Ectodermal cell (in vitro differentiated cells): ENCODE data around the gene NMBR. TPM values are rescaled to one million over a fixed set of nuclear protein-coding genes. Genes with fewer than 3 reads are reported as not detected.
A peak's percentile ranks its signal among the peaks of the same experiment; 100 is the strongest.
"Not testable (repeated sequence)": the region's sequence is repeated elsewhere in the genome, so short reads cannot be mapped to it uniquely, and the experiment has no call there.

Source experiments
- H3K27ac ChIP-seq: 2 replicates; pipeline ENCODE4 v1.7.0; 2013; ENCODE audit warnings: mild to moderate bottlenecking, low read depth, low read length; ENCODE audit not compliant: insufficient read depth, poor library complexity, severe bottlenecking
- H3K27me3 ChIP-seq: 2 replicates; pipeline ENCODE4 v1.7.0; 2013; ENCODE audit warnings: mild to moderate bottlenecking, low read length; ENCODE audit not compliant: insufficient read depth, control insufficient read depth, poor library complexity, severe bottlenecking
- H3K36me3 ChIP-seq: one replicate; pipeline ENCODE4 v1.7.0; 2013; ENCODE audit warnings: low read length; ENCODE audit not compliant: control insufficient read depth, insufficient read depth
- H3K4me1 ChIP-seq: one replicate; pipeline ENCODE4 v1.7.0; 2013; ENCODE audit warnings: low read length; ENCODE audit not compliant: control insufficient read depth, insufficient read depth
- H3K4me3 ChIP-seq: 2 replicates; pipeline ENCODE4 v1.7.0; 2013; ENCODE audit warnings: low read depth, low read length, control low read depth; ENCODE audit not compliant: insufficient read depth
- H3K9me3 ChIP-seq: 2 replicates; pipeline ENCODE4 v1.7.0; 2013; ENCODE audit warnings: mild to moderate bottlenecking, low read length, moderate library complexity; ENCODE audit not compliant: control insufficient read depth
- WGBS, 2 experiments: methylation state at CpG; one replicate each; pipeline ENCODE4 v1.1.7; 2013; ENCODE audit warnings: missing lambda C conversion rate in 2 of 2; 5-methylcytosine and 5-hydroxymethylcytosine counted together
- polyA plus RNA-seq, 4 experiments: library from polyadenylated mRNA; stranded (reverse); fragments of 50-300 nt; gene quantifications; one replicate each; pipeline ENCODE4 v1.2.3, GENCODE V29; 2013

The NMBR gene
- polyA plus RNA-seq (2013, experiment 1 of 4) = not detected
- polyA plus RNA-seq (2013, experiment 2 of 4) = 0.14 TPM
- not detected for polyA plus RNA-seq (2013, experiment 3 of 4)
- not detected for polyA plus RNA-seq (2013, experiment 4 of 4)

- H3K27me3 ChIP-seq = no peaks in the 10 kb centered on the region
- WGBS, 2 experiments = 0% methylated on average over 38 of the region's 38 CpGs
- H3K36me3 ChIP-seq = no peaks in the 10 kb centered on the region
- peak within 1 kb of the TSS; percentile 64 for H3K4me3 ChIP-seq
- no peaks in the 10 kb centered on the region for H3K9me3 ChIP-seq
- H3K27ac ChIP-seq = no peak within 1 kb of the TSS
- H3K4me1 ChIP-seq = peaks cover 7% of the 10 kb centered on the region
Observed at GRCh38 chr6:142146828-142147662, at the start of gene NMBR, which contains the start of gene VTA1. NMBR (minus strand) TSS chr6:142147122; CDS start chr6:142088658, 58,464 bp downstream. VTA1 (plus strand) TSS chr6:142147263; CDS start chr6:142147288, 25 bp downstream.

DNA sequence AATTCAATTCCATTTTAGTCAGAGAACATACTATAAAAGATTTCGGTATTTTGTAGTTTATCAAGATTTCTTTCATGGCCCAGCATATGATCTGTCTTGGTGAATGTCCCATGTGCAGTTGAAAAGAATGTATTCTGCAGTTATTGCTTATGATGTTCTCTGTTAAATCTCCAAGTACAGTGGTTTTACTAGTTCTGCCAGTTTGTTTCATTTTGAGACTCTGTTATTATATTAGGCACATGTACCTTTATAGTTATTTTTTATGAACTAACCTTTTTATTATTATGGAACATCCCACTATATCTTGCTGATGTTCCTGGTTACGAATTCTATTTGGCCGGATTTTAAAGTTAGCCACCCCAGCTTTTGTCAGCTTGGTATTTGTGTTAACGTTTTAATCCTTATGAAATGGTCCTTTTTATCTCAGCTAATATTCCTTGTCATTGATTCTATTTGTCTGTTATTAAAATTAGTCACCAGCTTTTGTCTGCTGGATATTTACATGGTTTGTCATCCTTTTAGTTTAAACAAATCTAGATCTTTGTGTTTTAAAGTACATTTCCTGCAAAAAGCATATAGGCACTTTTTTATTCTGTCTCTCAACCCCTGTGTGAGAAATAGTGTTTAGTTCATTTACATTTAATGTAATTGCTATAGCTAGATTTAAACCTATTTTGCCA, 49.1 kb upstream of the NMBR start:
- Histone ChIP-seq H3K9me3 (no peaks in the 10 kb centered on the region), H3K4me3 (no peak overlapping the region), H3K27ac (no peak overlapping the region), H3K27me3 (no peaks in the 10 kb centered on the region), H3K4me1 (no peaks in the 10 kb centered on the region), H3K36me3 (no peaks in the 10 kb centered on the region)
- 94 to 96% methylated on average over 3 to 4 of the region's 4 CpGs for WGBS, 2 experiments

- H3K36me3 ChIP-seq = no peaks in the 10 kb centered on the region
- H3K4me1 ChIP-seq = no peaks in the 10 kb centered on the region
- H3K9me3 ChIP-seq = no peaks in the 10 kb centered on the region
- H3K4me3 ChIP-seq = no peak overlapping the region
- H3K27me3 ChIP-seq = no peaks in the 10 kb centered on the region
- H3K27ac ChIP-seq = no peak overlapping the region
Observed at GRCh38 chr6:142193621-142194020, 46.7 kb upstream of the NMBR start.

- Histone ChIP-seq H3K36me3 (no peaks in the 10 kb centered on the region), H3K9me3 (no peaks in the 10 kb centered on the region), H3K4me3 (no peak overlapping the region), H3K4me1 (no peaks in the 10 kb centered on the region), H3K27ac (no peak overlapping the region), H3K27me3 (no peaks in the 10 kb centered on the region)
- 100% methylated on average over 1 of the region's 1 CpG for WGBS, 2 experiments
Observed at GRCh38 chr6:142192343-142192742, 45.4 kb upstream of the NMBR start.

- Histone ChIP-seq H3K27me3 (no peaks in the 10 kb centered on the region), H3K36me3 (no peaks in the 10 kb centered on the region), H3K4me3 (no peak overlapping the region), H3K9me3 (no peaks in the 10 kb centered on the region), H3K4me1 (no peaks in the 10 kb centered on the region), H3K27ac (no peak overlapping the region)
- whole genome bisulfite sequencing, 2 experiments = 92% methylated on average over 2 of the region's 2 CpGs
Observed at GRCh38 chr6:142189057-142189456, 42.1 kb upstream of the NMBR start.

GRCh38 chr6:142188341-142188740, 41.4 kb upstream of the NMBR start:
- H3K9me3 ChIP-seq = not testable (repeated sequence)
- 90 to 92% methylated on average over 7 of the region's 8 CpGs for WGBS, 2 experiments

GRCh38 chr6:142187209-142187608, 40.3 kb upstream of the NMBR start:
- H3K4me1 ChIP-seq = no peaks in the 10 kb centered on the region
- no peaks in the 10 kb centered on the region for H3K36me3 ChIP-seq
- no peaks in the 10 kb centered on the region for H3K9me3 ChIP-seq
- H3K27me3 ChIP-seq = no peaks in the 10 kb centered on the region
- 92 to 100% methylated on average over 1 of the region's 1 CpG for WGBS, 2 experiments
- no peak overlapping the region for H3K4me3 ChIP-seq
- no peak overlapping the region for H3K27ac ChIP-seq

More at GRCh38 chr6:142188341-142188740, 41.4 kb upstream of the NMBR start:
- not testable (repeated sequence) for H3K4me1 ChIP-seq, H3K4me3 ChIP-seq, H3K27ac ChIP-seq, H3K27me3 ChIP-seq, H3K36me3 ChIP-seq

GRCh38 chr6:142185641-142186040, 38.7 kb upstream of the NMBR start:
- Histone ChIP-seq H3K9me3 (no peaks in the 10 kb centered on the region), H3K27ac (no peak overlapping the region), H3K4me3 (no peak overlapping the region), H3K36me3 (no peaks in the 10 kb centered on the region), H3K27me3 (no peaks in the 10 kb centered on the region), H3K4me1 (no peaks in the 10 kb centered on the region)
- 90% methylated on average over 1 of the region's 1 CpG for WGBS, 2 experiments

DNA sequence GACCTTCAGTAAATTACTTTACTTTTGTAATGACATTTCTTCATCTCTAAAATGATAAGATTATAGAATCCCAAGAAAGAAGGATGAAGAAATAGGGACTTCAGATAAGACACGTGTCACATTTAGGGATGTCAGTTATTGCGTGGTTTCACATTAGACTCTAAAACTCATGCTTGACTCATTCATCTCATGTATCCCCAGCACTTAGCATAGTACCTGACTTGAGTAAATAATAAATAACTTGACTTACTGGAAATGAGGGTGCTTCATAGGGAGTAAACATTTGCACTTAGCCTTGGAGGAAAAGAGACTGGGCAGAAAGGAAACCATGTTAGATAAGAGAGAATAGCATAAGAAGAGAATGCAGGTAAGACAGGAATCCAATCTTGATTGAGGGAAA, 37.4 kb upstream of the NMBR start:
- H3K4me1 ChIP-seq = no peaks in the 10 kb centered on the region
- 96 to 100% methylated on average over 2 of the region's 2 CpGs for whole genome bisulfite sequencing, 2 experiments
- H3K4me3 ChIP-seq = no peak overlapping the region
- H3K9me3 ChIP-seq = no peaks in the 10 kb centered on the region
- no peak overlapping the region for H3K27ac ChIP-seq
- H3K27me3 ChIP-seq = no peaks in the 10 kb centered on the region
- no peaks in the 10 kb centered on the region for H3K36me3 ChIP-seq

DNA sequence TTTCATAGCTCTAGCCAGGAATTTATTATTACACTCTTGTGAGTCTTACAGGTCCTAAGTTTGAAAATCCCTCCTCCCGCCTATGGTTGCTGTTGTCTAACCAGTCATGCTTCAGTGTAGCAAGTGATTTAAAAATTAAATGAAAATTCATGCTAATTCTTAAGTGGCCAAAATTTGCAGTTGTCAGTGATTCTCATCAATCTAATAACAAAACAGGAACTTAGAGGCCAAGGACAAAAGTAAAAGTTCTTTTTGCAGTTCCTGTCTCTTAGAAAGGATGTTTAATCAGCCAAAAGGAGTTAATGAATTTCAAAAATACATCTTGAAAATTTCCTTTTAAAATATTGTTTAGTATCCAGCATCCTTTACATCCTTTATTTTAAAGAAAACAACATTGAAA, 36.4 kb upstream of the NMBR start:
- Histone ChIP-seq H3K27me3 (no peaks in the 10 kb centered on the region), H3K36me3 (no peaks in the 10 kb centered on the region), H3K9me3 (no peaks in the 10 kb centered on the region), H3K27ac (no peak overlapping the region), H3K4me1 (no peaks in the 10 kb centered on the region), H3K4me3 (no peak overlapping the region)
- 100% methylated on average over 1 of the region's 1 CpG for WGBS, 2 experiments
